Right cardiac atrium (tissue), 5 donors: ENCODE data around the gene SCFD2. TPM values are rescaled to one million over a fixed set of nuclear protein-coding genes. Genes with fewer than 3 reads are reported as not detected.
"Not testable (repeated sequence)": the region's sequence is repeated elsewhere in the genome, so short reads cannot be mapped to it uniquely, and the experiment has no call there.

Experiments
- ATAC-seq, 2 donors: fragments of 200-7000 bp; cut with Tn5 transposase; one replicate each; pipeline versions ENCODE4 v1.8.0 to v1.9.1; 2020; ENCODE audit warnings: moderate library complexity in 2 of 2, mild to moderate bottlenecking in 1 of 2
- DNase-seq, 3 donors: peaks; one replicate each; pipeline ENCODE4 v3.0.0-alpha.2; 2020
- H3K27ac ChIP-seq: one replicate; pipeline ENCODE4 v1.5.1; 2013; ENCODE audit warnings: mild to moderate bottlenecking, low read length, control low read depth, moderate library complexity
- H3K27me3 ChIP-seq: one replicate; pipeline ENCODE4 v1.6.1; 2013; ENCODE audit not compliant: control insufficient read depth, insufficient read depth
- H3K4me1 ChIP-seq: one replicate; pipeline ENCODE4 v1.6.1; 2013; ENCODE audit warnings: low read length; ENCODE audit not compliant: control insufficient read depth, insufficient read depth
- H3K4me3 ChIP-seq: one replicate; pipeline ENCODE4 v1.5.1; 2013; ENCODE audit warnings: low read length, control low read depth
- H3K9me3 ChIP-seq: one replicate; pipeline ENCODE4 v1.6.1; 2013; ENCODE audit warnings: low read length; ENCODE audit not compliant: control insufficient read depth
- WGBS: extraction: QIAGEN DNeasy Blood & Tissue Kit; methylation state at CpG from one replicate; pipeline ENCODE4 v1.1.7; 2013; 5-methylcytosine and 5-hydroxymethylcytosine counted together
- intact Hi-C, 4 donors: fragments of 100-400 bp; cut with DNase I; formaldehyde crosslinking; loops; one replicate each; pipeline versions ENCODE4 v1.11.0 to v1.14.0; 2022 to 2023
- polyA plus RNA-seq: library from polyadenylated mRNA; stranded (reverse); fragments of 200-250 nt; gene quantifications from one replicate; pipeline ENCODE4 v1.2.3, GENCODE V29; 2013
- total RNA-seq, 4 donors: library from RNA; stranded (reverse); fragmentation: NEBNext Ultra II Directional; extraction: Animal tissue kit (Norgen Biotek cat#: 25700); gene quantifications; one replicate each; pipeline ENCODE4 v1.2.1, GENCODE V29; 2021
- donor health status: healthy with polysubstance abuse.
- donor health status: DM: no; HTN: yes; CAD: no.
- donor health status: DM: no; HTN: no; CAD: no.
- donor health status: DM: no; HTN: yes; CAD: no; lungs with severe emphysema.
- donor health status: DM: yes; HTN: yes; CAD: no.

SCFD2 gene
- total and polyA plus RNA-seq, 5 donors, result 4.5 to 11.1 (median 10.1) TPM

DNA sequence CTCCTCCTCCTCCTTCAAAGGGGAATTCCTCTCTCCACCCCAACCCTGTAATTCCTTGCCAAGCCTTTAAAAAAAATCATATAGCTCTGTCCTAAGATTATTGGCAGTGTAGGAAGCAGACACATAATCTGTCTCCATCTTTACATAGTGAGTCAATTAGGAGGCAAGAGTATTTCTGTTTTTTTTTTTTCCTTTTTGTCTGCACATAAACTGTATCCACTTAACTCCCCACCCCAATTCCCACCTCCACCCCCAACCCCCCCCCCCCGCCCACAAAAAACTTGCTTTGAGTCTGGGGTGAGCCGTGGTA is 321.3 kb downstream of the SCFD2 start:
- no peak overlapping the region for H3K4me3 ChIP-seq
- H3K27ac ChIP-seq, result no peak overlapping the region
- ATAC-seq, result no peak
- intact Hi-C loops, result no loop called here
- no peaks in the 10 kb centered on the region for H3K4me1 ChIP-seq
- no peaks in the 10 kb centered on the region for H3K9me3 ChIP-seq
- WGBS, result 85% methylated on average over 2 of the region's 2 CpGs
- DNase-seq, result no peak
- H3K27me3 ChIP-seq, result no peaks in the 10 kb centered on the region

DNA sequence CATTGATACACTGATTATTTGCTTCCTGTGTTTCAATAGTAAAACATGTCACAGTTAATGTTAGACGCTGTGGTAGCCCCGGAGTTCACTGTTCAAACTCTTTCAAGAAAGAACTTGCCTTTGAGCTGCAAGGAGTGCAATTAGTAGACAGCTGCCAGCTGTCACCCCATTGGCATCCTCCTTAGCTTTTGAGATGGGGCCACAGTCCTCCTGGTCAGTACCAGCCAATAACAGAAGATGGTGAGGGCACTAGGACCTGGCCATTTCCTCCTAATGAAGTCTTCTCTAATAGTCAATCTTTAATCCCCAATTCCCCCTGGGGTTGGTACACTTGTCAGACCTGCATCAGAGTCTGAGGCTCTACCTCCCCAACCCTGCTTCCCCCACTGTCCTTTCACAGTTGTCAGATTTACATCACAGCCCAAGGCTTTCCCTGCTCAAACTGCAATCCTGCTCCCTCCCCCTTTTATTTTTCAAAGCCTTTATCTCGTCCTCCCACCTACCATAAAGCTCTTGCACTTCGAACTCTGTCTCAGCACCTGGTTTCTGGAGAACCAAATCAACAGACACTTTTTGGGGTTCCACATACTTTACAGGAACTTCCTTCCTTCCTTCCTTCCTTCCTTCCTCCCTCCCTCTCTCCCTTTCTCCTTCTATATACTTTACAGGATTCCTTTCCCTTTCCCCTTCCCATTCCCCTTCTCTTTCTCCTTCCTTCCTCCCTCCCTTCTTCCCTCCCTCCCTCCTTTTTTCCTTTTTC is 321.8 kb downstream of the SCFD2 start:
- H3K4me1 ChIP-seq, result no peaks in the 10 kb centered on the region
- no peak overlapping the region for H3K27ac ChIP-seq
- intact Hi-C loops, result no loop called here
- no peaks in the 10 kb centered on the region for H3K27me3 ChIP-seq
- WGBS, result 74% methylated on average over 4 of the region's 4 CpGs
- H3K4me3 ChIP-seq, result no peak overlapping the region
- ATAC-seq (no peak), DNase-seq (no peak)
- H3K9me3 ChIP-seq, result no peaks in the 10 kb centered on the region

DNA sequence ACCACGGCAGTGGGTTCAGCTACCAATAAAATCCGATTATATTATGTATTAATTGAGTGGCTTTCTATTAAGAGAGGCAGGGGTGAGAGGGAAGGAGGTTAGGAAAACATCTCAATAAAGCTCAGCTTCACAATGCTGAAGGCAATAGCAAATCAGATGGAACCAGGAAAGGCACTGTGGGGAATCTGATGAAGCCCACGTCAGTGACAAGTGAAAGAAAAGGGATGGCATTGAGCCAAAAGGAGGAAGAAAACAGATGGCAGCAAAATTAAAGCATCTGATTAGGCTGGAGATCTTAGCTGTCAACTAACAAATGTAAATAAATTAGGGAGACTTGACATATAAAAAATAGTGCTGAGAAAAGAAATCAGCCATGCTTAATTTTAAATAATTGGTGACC is 322.8 kb downstream of the SCFD2 start:
- no peak overlapping the region for H3K4me3 ChIP-seq
- no peak overlapping the region for H3K27ac ChIP-seq
- no peak for ATAC-seq
- H3K4me1 ChIP-seq, result no peaks in the 10 kb centered on the region
- no peak for DNase-seq
- 68% methylated on average over 3 of the region's 3 CpGs for WGBS
- H3K27me3 ChIP-seq, result no peaks in the 10 kb centered on the region
- no peaks in the 10 kb centered on the region for H3K9me3 ChIP-seq
- intact Hi-C loops, result no loop called here

DNA sequence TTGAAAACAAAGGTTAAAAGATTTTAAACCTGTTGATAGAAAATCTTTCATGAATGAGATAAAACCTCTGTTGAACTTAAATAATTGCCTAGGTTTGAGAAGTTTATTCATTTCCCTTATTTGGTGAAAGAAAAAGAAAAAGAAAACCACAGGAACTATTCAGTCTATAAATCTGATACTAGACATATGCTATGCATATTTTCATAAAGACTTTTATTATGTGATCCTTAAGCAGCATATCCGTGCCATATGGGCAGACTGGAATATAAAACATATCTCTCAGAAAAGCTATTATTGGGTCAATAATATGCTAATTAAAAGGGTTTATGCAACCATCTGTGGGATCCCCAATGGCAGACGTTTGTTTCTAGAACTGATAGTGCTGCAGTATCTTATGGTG is 325.0 kb downstream of the SCFD2 start:
- H3K27me3 ChIP-seq, result no peaks in the 10 kb centered on the region
- H3K4me1 ChIP-seq, result no peaks in the 10 kb centered on the region
- ATAC-seq, result no peak
- intact Hi-C loops, result no loop called here
- DNase-seq, result no peak
- H3K27ac ChIP-seq, result no peak overlapping the region
- no peaks in the 10 kb centered on the region for H3K9me3 ChIP-seq
- H3K4me3 ChIP-seq, result no peak overlapping the region
- 75% methylated on average over 2 of the region's 2 CpGs for WGBS

DNA sequence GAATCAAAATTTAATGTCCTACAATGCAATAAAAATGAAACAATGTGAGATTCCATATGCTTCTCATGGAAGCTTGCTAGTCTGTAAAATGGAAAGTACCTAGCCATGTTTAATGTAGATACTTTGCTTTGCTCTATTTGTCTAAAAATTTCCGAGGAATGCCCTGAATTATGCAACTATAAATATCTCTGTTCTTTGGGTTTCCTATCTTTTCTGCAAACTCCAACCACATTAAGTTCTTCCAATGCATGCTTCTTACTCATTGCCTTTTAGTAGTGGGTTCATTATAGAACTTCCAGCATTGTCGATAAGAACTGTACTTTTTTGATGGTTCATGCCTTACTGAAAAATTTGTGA is 325.4 kb downstream of the SCFD2 start:
- H3K9me3 ChIP-seq, result no peaks in the 10 kb centered on the region
- no peak for ATAC-seq
- H3K27me3 ChIP-seq, result no peaks in the 10 kb centered on the region
- no peak overlapping the region for H3K27ac ChIP-seq
- DNase-seq, result no peak
- no peaks in the 10 kb centered on the region for H3K4me1 ChIP-seq
- no peak overlapping the region for H3K4me3 ChIP-seq
- intact Hi-C loops, result no loop called here
- WGBS, result 91% methylated on average over 2 of the region's 2 CpGs

DNA sequence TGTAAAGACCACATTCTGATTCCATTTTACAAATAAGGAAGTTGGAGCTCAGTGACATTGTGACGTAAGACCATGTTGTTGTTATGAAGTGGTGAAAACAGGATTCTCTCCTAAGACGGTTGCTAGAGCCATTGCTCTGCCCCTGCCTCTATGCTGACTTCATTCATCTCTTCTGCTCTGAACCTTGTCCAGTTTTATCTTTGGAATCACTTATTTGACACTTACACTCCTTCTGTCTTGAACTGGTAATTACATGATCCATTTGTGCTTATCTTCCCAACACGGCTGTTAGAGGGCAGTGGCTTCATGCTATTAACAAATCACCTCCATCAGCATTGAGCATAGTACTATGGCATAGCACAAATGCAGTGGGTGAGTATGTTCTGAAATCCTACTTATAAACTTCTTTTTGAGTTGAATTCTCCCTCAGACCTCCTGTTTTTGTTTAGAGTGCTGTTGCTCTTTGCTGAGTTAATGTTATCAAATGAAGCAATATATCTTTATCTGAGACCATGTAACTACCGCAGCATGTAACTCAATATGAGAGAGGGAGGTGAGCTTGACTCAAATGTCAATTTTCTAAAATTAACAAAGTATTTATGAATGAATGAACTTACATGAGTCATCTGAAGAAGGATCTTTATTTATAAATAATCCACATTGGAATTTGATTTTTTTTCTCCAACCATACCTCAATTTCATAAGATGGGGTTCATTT is 326.0 kb downstream of the SCFD2 start:
- 79% methylated on average over 4 of the region's 4 CpGs for WGBS
- no peaks in the 10 kb centered on the region for H3K4me1 ChIP-seq
- H3K9me3 ChIP-seq, result no peaks in the 10 kb centered on the region
- no peak for ATAC-seq
- H3K27ac ChIP-seq, result no peak overlapping the region
- H3K27me3 ChIP-seq, result no peaks in the 10 kb centered on the region
- intact Hi-C loops, result no loop called here
- DNase-seq, result no peak
- no peak overlapping the region for H3K4me3 ChIP-seq

DNA sequence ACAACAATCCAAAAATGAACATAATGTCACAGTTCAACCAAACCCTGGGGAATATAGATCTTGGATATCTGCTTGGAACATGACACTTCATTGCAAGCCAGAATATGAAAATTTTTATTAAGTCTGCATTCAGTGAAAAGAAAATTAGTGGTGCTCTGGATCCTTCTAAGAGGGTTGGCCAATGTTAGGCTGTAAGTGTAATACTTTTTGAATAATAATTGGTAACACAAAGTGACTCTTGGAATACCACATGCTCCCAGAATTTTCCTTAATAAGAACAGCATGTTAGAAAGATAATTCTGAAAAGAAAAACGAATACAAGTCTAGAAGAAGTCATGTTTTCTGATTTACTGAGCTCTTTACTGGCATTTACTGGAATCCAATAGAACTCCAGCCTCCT is 328.0 kb downstream of the SCFD2 start:
- Histone ChIP-seq H3K4me3 (no peak overlapping the region), H3K9me3 (no peaks in the 10 kb centered on the region), H3K4me1 (no peaks in the 10 kb centered on the region), H3K27ac (no peak overlapping the region), H3K27me3 (no peaks in the 10 kb centered on the region)
- ATAC-seq, result no peak
- 41% methylated on average over 1 of the region's 1 CpG for WGBS
- DNase-seq, result no peak
- intact Hi-C loops, result no loop called here

DNA sequence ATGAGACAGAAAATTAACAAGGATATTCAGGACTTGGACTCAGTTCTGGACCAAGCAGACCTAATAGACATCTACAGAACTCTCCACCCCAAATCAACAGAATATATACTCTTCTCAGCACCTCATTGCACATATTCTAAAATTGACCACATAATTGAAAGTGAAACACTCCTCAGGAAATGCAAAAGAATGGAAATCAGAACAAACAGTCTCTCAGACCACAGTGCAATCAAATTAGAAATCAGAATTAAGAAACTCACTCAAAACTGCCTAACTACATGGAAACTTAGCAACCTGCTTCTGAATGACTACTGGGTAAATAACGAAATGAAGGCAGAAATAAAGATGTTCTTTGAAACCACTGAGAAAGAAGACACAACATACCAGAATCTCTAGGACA is 333.0 kb downstream of the SCFD2 start:
- intact Hi-C loops, H3K9me3 ChIP-seq: not testable (repeated sequence)
- 88% methylated on average over 1 of the region's 1 CpG for WGBS

DNA sequence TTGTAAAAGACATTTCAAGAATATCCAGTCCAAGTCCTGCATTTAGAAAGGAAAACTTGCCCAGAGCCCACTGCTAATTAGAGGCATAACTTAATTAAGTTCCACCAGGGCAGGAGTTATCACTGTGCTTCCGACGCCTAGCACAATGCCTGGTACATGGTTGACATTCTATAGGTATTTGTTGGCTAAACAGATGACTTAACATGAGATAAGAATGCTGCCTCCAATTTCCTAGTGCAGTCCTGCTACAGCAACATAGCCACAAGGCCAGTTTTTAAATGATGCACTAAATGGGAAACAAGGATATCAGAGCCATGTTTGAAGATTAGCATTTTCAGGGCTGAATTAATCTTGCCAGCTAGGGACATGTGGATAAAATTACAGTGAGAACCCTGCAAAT is 339.6 kb downstream of the SCFD2 start:
- Histone ChIP-seq H3K27ac (no peak overlapping the region), H3K4me3 (no peak overlapping the region), H3K4me1 (no peaks in the 10 kb centered on the region), H3K9me3 (no peaks in the 10 kb centered on the region), H3K27me3 (no peaks in the 10 kb centered on the region)
- intact Hi-C loops, result loop anchor here in 1 of 4 donors (10.0 kb wide), 1 partner anchor 99 kb away; no protein-coding TSS in a partner anchor
- no peak for DNase-seq
- 82% methylated on average over 2 of the region's 2 CpGs for WGBS
- no peak for ATAC-seq

More for the DNA sequence above, 333.0 kb downstream of the SCFD2 start:
- H3K27me3 ChIP-seq, H3K4me1 ChIP-seq, ATAC-seq, DNase-seq, H3K4me3 ChIP-seq, H3K27ac ChIP-seq: not testable (repeated sequence)

DNA sequence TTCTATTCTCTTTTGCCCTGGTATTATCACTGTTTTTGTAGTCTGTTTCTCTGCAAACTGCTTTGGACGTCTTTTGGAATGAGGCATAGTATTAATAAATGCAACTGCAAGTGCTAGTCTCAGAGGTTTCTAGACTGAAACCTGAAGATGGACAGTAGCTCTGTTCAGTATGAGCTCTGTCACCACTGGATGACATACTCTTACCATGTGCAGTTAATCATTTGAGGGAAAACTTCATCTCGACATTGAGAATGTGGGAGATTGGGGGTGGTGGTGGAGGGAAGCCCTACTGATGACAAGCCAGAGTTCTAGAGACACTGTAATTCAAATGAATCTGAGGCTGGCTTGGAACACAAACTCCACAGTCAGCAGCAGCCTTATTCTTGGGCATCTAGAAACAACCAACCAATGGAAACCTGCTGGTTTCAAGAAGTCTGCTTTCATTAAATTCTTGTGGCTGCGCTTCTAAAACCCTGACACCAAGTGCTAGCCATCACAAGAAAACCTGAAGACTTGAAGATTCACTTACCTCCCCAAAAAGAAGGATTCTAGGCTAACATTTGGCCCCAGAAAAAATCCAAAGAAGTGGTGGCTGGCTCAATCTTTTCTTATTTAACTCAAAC is 342.1 kb downstream of the SCFD2 start:
- ATAC-seq, result no peak
- Histone ChIP-seq H3K27ac (no peak overlapping the region), H3K4me3 (no peak overlapping the region), H3K27me3 (no peaks in the 10 kb centered on the region), H3K4me1 (peaks cover 2% of the 10 kb centered on the region), H3K9me3 (no peaks in the 10 kb centered on the region)
- 91% methylated on average over 3 of the region's 3 CpGs for WGBS
- intact Hi-C loops, result loop anchor here in 1 of 4 donors (10.0 kb wide), 1 partner anchor 101 kb away; no protein-coding TSS in a partner anchor
- DNase-seq, result no peak

DNA sequence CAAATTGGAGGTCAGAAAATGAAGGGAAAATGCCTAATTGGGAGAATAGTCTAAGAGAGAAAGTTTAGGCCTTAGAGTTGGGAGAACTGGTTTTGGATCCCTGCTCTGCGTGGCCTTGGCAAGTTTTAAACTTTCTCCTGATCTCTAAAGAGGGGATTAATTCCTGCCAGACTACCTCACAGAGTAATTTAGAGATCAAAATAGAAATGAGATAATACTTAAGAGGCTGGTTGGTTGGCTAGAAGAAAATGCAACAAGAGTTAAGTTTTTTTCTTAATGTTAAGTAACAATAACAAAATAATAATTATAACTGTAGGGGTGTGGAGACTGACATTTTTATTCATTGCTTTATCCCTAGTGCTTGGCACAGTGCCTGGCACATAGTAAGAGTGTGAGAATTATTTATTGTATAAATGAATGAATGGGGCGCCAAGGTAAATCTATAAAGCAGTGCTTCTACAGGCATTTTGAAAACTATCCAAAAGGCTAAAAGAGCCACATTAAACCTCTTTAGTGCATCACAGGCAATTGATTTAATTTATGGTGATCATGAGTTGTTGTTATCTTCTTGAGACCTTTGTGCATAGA is 343.3 kb downstream of the SCFD2 start:
- Histone ChIP-seq H3K27ac (no peak overlapping the region), H3K9me3 (no peaks in the 10 kb centered on the region), H3K27me3 (no peaks in the 10 kb centered on the region), H3K4me3 (no peak overlapping the region), H3K4me1 (peaks cover 5% of the 10 kb centered on the region)
- DNase-seq, result no peak
- ATAC-seq, result peak in 1 of 2 donors; percentile 25
- intact Hi-C loops, result loop anchor here in 1 of 4 donors (10.0 kb wide), 1 partner anchor 102 kb away; no protein-coding TSS in a partner anchor
- 72% methylated on average over 2 of the region's 2 CpGs for WGBS
